BJ (cell line): ENCODE data around the gene LDLRAD3. TPM values are rescaled to one million over a fixed set of nuclear protein-coding genes. Genes with fewer than 3 reads are reported as not detected.

Experiments used
- CTCF ChIA-PET: fragments of 350-600 bp; formaldehyde crosslinking; extraction: SDS; loops from one replicate; lab custom pipeline; 2021; ENCODE audit warnings: antibody characterized with exemption, inconsistent platforms; lab: Yijun Ruan, JAX
- POLR2A ChIA-PET: fragments of 300-600 bp; sonication (Branson Sonifier 250); formaldehyde crosslinking; extraction: SDS; loops from one replicate; lab custom pipeline; 2021; ENCODE audit warnings: antibody characterized with exemption; lab: Charles Lee
- DNase-seq: peaks from one replicate; pipeline ENCODE4 v3.0.0-alpha.2; 2011; ENCODE audit warnings: low read depth
- H3K27me3 ChIP-seq: 2 replicates; pipeline ENCODE4 v1.6.0; 2011; ENCODE audit warnings: low read length; ENCODE audit not compliant: control insufficient read depth, insufficient read depth
- H3K36me3 ChIP-seq: 2 replicates; pipeline ENCODE4 v1.5.1; 2011; ENCODE audit warnings: low read length; ENCODE audit not compliant: control insufficient read depth, insufficient read depth
- H3K4me3 ChIP-seq: 2 replicates; pipeline ENCODE4 v1.5.1; 2011; ENCODE audit warnings: low read depth, mild to moderate bottlenecking, control low read depth, low read length
- CTCF ChIP-seq: IDR thresholded peaks from 2 replicates; pipeline ENCODE4 v1.5.1; 2011; ENCODE audit warnings: low read depth, mild to moderate bottlenecking, control low read depth, inconsistent platforms, low read length, moderate library complexity; ENCODE audit not compliant: insufficient read depth
- polyA plus RNA-seq: library from polyadenylated mRNA; depleted of rRNA; stranded (reverse); fragments of >200 nt; gene quantifications from 2 replicates; pipeline ENCODE4 v1.2.3, GENCODE V29; 2011

LDLRAD3 gene
- polyA plus RNA-seq, 1 experiment = 3.5 TPM

- no peak for TF ChIP-seq CTCF
- ChIA-PET POLR2A (no interaction called here), CTCF (interaction anchor here (0.6 kb wide), 1 partner anchor 413 kb away, joined by 5 read pairs; no protein-coding TSS in a partner anchor)
- no peak for DNase-seq
- H3K4me3 ChIP-seq = no peak overlapping the region
- no peaks in the 10 kb centered on the region for H3K36me3 ChIP-seq
- no peaks in the 10 kb centered on the region for H3K27me3 ChIP-seq
Observed at GRCh38 chr11:35982061-35982460, 38.2 kb downstream of the LDLRAD3 start.

GRCh38 chr11:35983981-35984380, 40.1 kb downstream of the LDLRAD3 start:
- Histone ChIP-seq H3K27me3 (no peaks in the 10 kb centered on the region), H3K36me3 (no peaks in the 10 kb centered on the region), H3K4me3 (no peak overlapping the region)
- no peak for TF ChIP-seq CTCF
- ChIA-PET CTCF (no interaction called here), POLR2A (interaction anchor here (0.5 kb wide), 1 partner anchor 15 kb away, joined by 3 read pairs; no protein-coding TSS in a partner anchor)
- DNase-seq = no peak

- Histone ChIP-seq H3K27me3 (no peaks in the 10 kb centered on the region), H3K4me3 (no peak overlapping the region), H3K36me3 (no peaks in the 10 kb centered on the region)
- TF ChIP-seq CTCF = no peak
- DNase-seq = no peak
- POLR2A ChIA-PET = no interaction called here
- CTCF ChIA-PET = interaction anchor here (1.1 to 1.4 kb wide), 2 partner anchors 9 to 56 kb away, joined by 3 read pairs; no protein-coding TSS in a partner anchor
Observed at GRCh38 chr11:35986947-35987346, 43.1 kb downstream of the LDLRAD3 start.

GRCh38 chr11:35990170-35990569, 46.3 kb downstream of the LDLRAD3 start:
- Histone ChIP-seq H3K36me3 (no peaks in the 10 kb centered on the region), H3K27me3 (no peaks in the 10 kb centered on the region), H3K4me3 (no peak overlapping the region)
- no peak for DNase-seq
- CTCF ChIA-PET = no interaction called here
- no peak for TF ChIP-seq CTCF
- POLR2A ChIA-PET = no interaction called here

GRCh38 chr11:35990816-35991215, 47.0 kb downstream of the LDLRAD3 start:
- no peak for DNase-seq
- H3K4me3 ChIP-seq = no peak overlapping the region
- TF ChIP-seq CTCF = no peak
- no peaks in the 10 kb centered on the region for H3K27me3 ChIP-seq
- CTCF ChIA-PET = no interaction called here
- H3K36me3 ChIP-seq = no peaks in the 10 kb centered on the region
- POLR2A ChIA-PET = no interaction called here
